HepG2 (cell line): Measurements from ENCODE around the gene REPIN1. TPM values are rescaled to one million over a fixed set of nuclear protein-coding genes. Genes with fewer than 3 reads are reported as not detected.

Experiments used
- BRD4 ChIP-seq: sonication (generic); formaldehyde crosslinking; IDR thresholded peaks from 2 replicates; pipeline ENCODE4 v1.4.0; 2020; ENCODE audit warnings: missing genetic modification reagents
- GABPB1 ChIP-seq: IDR thresholded peaks from 2 replicates; pipeline ENCODE4 v1.6.1; 2016; ENCODE audit warnings: mild to moderate bottlenecking, missing genetic modification reagents, moderate library complexity, missing compliant biosample characterization
- HNF4A ChIP-seq: sonication (generic); formaldehyde crosslinking; IDR thresholded peaks from 2 replicates; pipeline ENCODE4 v1.4.0; 2020; ENCODE audit warnings: missing genetic modification reagents
- HNRNPH1 ChIP-seq: fragments of 200-400 bp; formaldehyde crosslinking; optimal IDR thresholded peaks from 2 replicates; pipeline ENCODE3; 2017; ENCODE audit warnings: mild to moderate bottlenecking, low read depth, low read length
- KDM3A ChIP-seq: IDR thresholded peaks from 2 replicates; pipeline ENCODE4 v1.6.1; 2018; ENCODE audit warnings: low read depth, missing compliant biosample characterization
- KLF13 ChIP-seq: sonication (generic); formaldehyde crosslinking; IDR thresholded peaks from 2 replicates; pipeline ENCODE4 v1.4.0; 2020; ENCODE audit warnings: mild to moderate bottlenecking, missing genetic modification reagents
- MBNL3 ChIP-seq: fragments of 250-450 bp; sonication (Bioruptor Pico); conservative IDR thresholded peaks from 2 replicates; pipeline ENCODE4 v1.8.0; 2022; ENCODE audit warnings: mild to moderate bottlenecking, inconsistent platforms
- MEF2D ChIP-seq: sonication (generic); formaldehyde crosslinking; IDR thresholded peaks from 2 replicates; pipeline ENCODE4 v1.5.1; 2020; ENCODE audit warnings: mild to moderate bottlenecking, missing genetic modification reagents
- NBN ChIP-seq: fragments of 450-650 bp; conservative IDR thresholded peaks from 2 replicates; pipeline ENCODE4 v1.6.1; 2017
- NFATC3 ChIP-seq: sonication (generic); formaldehyde crosslinking; IDR thresholded peaks from 2 replicates; pipeline ENCODE4 v1.5.1; 2020; ENCODE audit warnings: mild to moderate bottlenecking, missing genetic modification reagents
- NR2F6 ChIP-seq, 2 experiments: IDR thresholded peaks; 2 replicates each; pipeline ENCODE4 v1.6.1; 2016; ENCODE audit warnings: antibody characterized with exemption in 1 of 2, mild to moderate bottlenecking in 1 of 2
- PAWR ChIP-seq: sonication (generic); formaldehyde crosslinking; IDR thresholded peaks from 2 replicates; pipeline ENCODE4 v1.4.0; 2020; ENCODE audit warnings: missing genetic modification reagents, mild to moderate bottlenecking, borderline replicate concordance
- PCBP1 ChIP-seq: fragments of 200-400 bp; formaldehyde crosslinking; IDR thresholded peaks from 2 replicates; pipeline ENCODE4 v1.6.1; 2017; ENCODE audit warnings: mild to moderate bottlenecking, low read depth, low read length, borderline replicate concordance
- ZNF296 ChIP-seq: sonication (generic); formaldehyde crosslinking; conservative IDR thresholded peaks from 2 replicates; pipeline ENCODE4 v1.5.0; 2020; ENCODE audit warnings: mild to moderate bottlenecking, missing genetic modification reagents
- polyA plus RNA-seq, 8 experiments: library from polyadenylated mRNA; depleted of rRNA in 3 of 8; stranded (reverse) in 7 of 8; unstranded in 1 of 8; fragments of >200 nt; fragmentation: Illumina TruSeq in 4 of 8; extraction: Trizol in 4 of 8; gene quantifications; 2 replicates each; pipeline versions ENCODE4 v1.2.1 to v1.2.3, GENCODE V29; 2011 to 2016; ENCODE audit warnings: low read depth in 4 of 8, missing spikeins in 1 of 8, mixed read lengths in 1 of 8; ENCODE audit not compliant: insufficient read depth in 1 of 8
- total RNA-seq, 5 experiments: library from RNA; depleted of rRNA; stranded (reverse); fragments of >200 nt; fragmentation: Illumina TruSeq; extraction: Trizol; gene quantifications; 2 replicates each; pipeline ENCODE4 v1.2.3, GENCODE V29; 2016; ENCODE audit warnings: low read depth in 1 of 5
- TF ChIP-seq, protein P1 (sequence below): sonication (generic); formaldehyde crosslinking; IDR thresholded peaks from 2 replicates; pipeline ENCODE4 v1.9.0; 2022; ENCODE audit warnings: low read depth, missing genetic modification reagents
- TF ChIP-seq, protein P2 (sequence below): sonication (generic); formaldehyde crosslinking; IDR thresholded peaks from 2 replicates; pipeline ENCODE4 v1.5.0; 2020; ENCODE audit warnings: missing genetic modification reagents, mild to moderate bottlenecking, borderline replicate concordance
- TF ChIP-seq, protein P3 (sequence below): IDR thresholded peaks from 2 replicates; pipeline ENCODE4 v1.6.1; 2016; ENCODE audit warnings: mild to moderate bottlenecking
- TF ChIP-seq, protein P4 (sequence below): sonication (generic); formaldehyde crosslinking; IDR thresholded peaks from 2 replicates; pipeline ENCODE4 v1.5.0; 2020; ENCODE audit warnings: mild to moderate bottlenecking, missing genetic modification reagents, borderline replicate concordance

REPIN1 gene
- total and polyA plus RNA-seq, 2 of the 13 experiments (the other 11 are each of a cell fraction or from before 2014, with no cell fraction given), result 69.9 to 108 TPM

DNA sequence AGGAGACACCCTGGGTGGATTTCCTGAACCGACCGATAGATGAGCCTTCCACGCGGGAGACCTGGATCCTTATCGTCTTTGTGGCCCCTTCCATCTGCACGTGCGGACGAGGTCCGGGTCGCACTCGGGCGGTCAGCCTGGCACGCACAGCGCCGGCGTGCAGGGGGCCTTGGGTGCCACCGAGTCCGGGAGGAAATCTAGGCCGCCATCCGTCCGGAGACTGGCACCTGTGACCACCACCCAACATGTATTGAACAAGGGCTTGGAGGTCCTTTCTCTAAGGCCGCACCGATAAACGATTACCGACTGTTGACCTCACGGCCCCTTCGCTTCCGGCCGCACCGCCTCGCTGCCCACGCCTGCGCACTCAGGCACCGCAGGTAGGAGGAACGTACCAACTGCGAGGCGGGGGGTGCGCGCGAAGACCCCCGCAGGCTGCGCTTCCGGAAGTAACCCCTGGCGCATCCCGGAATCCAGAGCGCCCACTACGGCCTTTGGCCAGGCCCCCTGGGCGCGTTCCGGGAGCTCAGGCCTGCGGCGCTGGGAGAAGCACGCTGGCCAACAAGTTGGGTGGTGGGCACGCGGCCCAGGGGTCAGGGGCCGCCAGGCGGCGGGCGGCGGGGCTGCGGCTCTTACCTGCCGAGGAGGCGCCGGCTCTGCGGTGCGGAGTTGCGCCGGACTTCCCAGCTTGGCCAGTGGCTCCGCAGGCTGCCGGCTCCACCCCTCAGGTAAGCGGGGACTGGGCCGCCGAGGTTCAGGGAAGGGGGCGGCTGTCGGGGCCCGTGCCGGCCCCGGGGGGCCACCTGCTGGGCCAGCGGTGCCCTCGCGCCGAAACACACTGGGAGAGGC, 45.6 kb upstream of the REPIN1 start, which contains the start of the genes ACTR3C and LRRC61 (continued):
- TF ChIP-seq GABPB1 (CRISPR knock-in tag), result peak; percentile 99
- TF ChIP-seq MEF2D (CRISPR knock-in tag), result peak; percentile 83
- peak; percentile 93; the same call in 1 of the 2 replicates for TF ChIP-seq KLF13 (CRISPR knock-in tag)
- TF ChIP-seq NBN, result no peak
- peak; percentile 73 for TF ChIP-seq BRD4 (CRISPR knock-in tag)
- TF ChIP-seq, protein P1, sequence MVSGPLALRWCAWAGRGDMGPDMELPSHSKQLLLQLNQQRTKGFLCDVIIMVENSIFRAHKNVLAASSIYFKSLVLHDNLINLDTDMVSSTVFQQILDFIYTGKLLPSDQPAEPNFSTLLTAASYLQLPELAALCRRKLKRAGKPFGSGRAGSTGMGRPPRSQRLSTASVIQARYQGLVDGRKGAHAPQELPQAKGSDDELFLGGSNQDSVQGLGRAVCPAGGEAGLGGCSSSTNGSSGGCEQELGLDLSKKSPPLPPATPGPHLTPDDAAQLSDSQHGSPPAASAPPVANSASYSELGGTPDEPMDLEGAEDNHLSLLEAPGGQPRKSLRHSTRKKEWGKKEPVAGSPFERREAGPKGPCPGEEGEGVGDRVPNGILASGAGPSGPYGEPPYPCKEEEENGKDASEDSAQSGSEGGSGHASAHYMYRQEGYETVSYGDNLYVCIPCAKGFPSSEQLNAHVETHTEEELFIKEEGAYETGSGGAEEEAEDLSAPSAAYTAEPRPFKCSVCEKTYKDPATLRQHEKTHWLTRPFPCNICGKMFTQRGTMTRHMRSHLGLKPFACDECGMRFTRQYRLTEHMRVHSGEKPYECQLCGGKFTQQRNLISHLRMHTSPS (CRISPR knock-in tag), result peak; percentile 78; the same call in 1 of the 2 replicates
- TF ChIP-seq KDM3A (CRISPR knock-in tag), result peak; percentile 95
- peak; percentile 83 for TF ChIP-seq NR2F6 (IDR thresholded peaks at IDR 0.05)
- TF ChIP-seq NR2F6 (CRISPR knock-in tag; IDR thresholded peaks at IDR 0.05), result peak; percentile 83
- no peak for TF ChIP-seq HNRNPH1
- TF ChIP-seq, protein P2, sequence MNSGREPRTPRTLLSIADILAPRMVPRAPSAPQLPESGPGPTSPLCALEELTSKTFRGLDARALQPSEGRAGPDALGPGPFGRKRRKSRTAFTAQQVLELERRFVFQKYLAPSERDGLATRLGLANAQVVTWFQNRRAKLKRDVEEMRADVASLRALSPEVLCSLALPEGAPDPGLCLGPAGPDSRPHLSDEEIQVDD (CRISPR knock-in tag), result peak; percentile 85; the same call in 1 of the 2 replicates
- no peak for TF ChIP-seq PAWR (CRISPR knock-in tag)
- no peak for TF ChIP-seq MBNL3 (CRISPR knock-in tag)
- TF ChIP-seq HNF4A (CRISPR knock-in tag), result peak; percentile 66
- TF ChIP-seq, protein P3, sequence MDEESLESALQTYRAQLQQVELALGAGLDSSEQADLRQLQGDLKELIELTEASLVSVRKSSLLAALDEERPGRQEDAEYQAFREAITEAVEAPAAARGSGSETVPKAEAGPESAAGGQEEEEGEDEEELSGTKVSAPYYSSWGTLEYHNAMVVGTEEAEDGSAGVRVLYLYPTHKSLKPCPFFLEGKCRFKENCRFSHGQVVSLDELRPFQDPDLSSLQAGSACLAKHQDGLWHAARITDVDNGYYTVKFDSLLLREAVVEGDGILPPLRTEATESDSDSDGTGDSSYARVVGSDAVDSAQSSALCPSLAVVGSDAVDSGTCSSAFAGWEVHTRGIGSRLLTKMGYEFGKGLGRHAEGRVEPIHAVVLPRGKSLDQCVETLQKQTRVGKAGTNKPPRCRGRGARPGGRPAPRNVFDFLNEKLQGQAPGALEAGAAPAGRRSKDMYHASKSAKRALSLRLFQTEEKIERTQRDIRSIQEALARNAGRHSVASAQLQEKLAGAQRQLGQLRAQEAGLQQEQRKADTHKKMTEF (CRISPR knock-in tag), result peak; percentile 99
- TF ChIP-seq NFATC3 (CRISPR knock-in tag), result 0 out of 2 replicates have a peak, but pooled peaks have one; percentile 22
- TF ChIP-seq, protein P4, sequence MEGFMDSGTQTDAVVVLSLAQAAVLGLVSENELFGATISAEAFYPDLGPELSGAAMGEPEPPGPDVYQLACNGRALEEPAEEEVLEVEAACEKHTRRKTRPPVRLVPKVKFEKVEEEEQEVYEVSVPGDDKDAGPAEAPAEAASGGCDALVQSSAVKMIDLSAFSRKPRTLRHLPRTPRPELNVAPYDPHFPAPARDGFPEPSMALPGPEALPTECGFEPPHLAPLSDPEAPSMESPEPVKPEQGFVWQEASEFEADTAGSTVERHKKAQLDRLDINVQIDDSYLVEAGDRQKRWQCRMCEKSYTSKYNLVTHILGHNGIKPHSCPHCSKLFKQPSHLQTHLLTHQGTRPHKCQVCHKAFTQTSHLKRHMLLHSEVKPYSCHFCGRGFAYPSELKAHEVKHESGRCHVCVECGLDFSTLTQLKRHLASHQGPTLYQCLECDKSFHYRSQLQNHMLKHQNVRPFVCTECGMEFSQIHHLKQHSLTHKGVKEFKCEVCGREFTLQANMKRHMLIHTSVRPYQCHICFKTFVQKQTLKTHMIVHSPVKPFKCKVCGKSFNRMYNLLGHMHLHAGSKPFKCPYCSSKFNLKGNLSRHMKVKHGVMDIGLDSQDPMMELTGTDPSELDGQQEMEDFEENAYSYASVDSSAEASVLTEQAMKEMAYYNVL (CRISPR knock-in tag), result peak; percentile 63; the same call in 1 of the 2 replicates
- no peak for TF ChIP-seq ZNF296 (CRISPR knock-in tag)
- peak; percentile 94 for TF ChIP-seq PCBP1
